ENCODE data around the gene RASGRF1.

RASGRF1 gene, protein sequence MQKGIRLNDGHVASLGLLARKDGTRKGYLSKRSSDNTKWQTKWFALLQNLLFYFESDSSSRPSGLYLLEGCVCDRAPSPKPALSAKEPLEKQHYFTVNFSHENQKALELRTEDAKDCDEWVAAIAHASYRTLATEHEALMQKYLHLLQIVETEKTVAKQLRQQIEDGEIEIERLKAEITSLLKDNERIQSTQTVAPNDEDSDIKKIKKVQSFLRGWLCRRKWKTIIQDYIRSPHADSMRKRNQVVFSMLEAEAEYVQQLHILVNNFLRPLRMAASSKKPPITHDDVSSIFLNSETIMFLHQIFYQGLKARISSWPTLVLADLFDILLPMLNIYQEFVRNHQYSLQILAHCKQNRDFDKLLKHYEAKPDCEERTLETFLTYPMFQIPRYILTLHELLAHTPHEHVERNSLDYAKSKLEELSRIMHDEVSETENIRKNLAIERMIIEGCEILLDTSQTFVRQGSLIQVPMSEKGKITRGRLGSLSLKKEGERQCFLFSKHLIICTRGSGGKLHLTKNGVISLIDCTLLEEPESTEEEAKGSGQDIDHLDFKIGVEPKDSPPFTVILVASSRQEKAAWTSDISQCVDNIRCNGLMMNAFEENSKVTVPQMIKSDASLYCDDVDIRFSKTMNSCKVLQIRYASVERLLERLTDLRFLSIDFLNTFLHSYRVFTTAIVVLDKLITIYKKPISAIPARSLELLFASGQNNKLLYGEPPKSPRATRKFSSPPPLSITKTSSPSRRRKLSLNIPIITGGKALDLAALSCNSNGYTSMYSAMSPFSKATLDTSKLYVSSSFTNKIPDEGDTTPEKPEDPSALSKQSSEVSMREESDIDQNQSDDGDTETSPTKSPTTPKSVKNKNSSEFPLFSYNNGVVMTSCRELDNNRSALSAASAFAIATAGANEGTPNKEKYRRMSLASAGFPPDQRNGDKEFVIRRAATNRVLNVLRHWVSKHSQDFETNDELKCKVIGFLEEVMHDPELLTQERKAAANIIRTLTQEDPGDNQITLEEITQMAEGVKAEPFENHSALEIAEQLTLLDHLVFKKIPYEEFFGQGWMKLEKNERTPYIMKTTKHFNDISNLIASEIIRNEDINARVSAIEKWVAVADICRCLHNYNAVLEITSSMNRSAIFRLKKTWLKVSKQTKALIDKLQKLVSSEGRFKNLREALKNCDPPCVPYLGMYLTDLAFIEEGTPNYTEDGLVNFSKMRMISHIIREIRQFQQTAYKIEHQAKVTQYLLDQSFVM (N-terminal part only)

GRCh38 chr15:79090487-79091203, at the start of gene RASGRF1:
Gene RASGRF1, minus strand, starts transcription at chr15:79090780. Its CDS starts 282 bp downstream, at chr15:79090498.
- TF ChIP-seq USF1 (IDR thresholded peaks at IDR 0.05), result peak; percentile 54; the same call in 1 of the 2 replicates
- TF ChIP-seq TEAD4 (IDR thresholded peaks at IDR 0.05), result no peak

DNA sequence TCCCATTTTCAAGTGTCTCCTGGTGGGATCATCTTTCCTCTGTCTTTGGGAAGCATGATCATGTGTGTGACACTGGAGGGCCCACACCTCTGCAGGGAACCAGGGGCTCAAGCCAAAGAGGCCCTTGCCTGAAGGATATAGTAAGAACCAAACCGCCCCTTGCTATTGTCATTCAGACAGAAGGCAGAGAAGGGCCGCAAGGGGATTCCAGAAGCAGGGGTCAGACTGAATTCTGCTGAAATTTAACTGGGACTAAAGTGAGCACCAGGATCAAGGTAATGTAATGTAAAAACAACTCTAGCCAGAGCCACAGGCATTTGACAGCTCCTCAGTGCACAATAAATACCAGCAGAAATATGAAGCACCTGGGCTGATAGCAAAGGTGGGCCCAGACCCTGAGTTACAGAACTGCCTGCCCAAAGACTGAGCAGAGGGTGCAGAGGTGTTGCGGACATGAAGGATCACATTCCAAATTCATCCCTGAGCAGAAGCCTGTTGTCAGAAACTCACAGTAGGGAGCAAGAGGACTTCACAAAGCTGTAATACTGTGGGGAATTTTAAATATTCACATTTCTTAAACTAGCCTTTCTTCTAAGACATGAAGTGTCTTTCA, 46.0 kb upstream of the RASGRF1 start:
- TF ChIP-seq TCF12 (IDR thresholded peaks at IDR 0.05; ENCODE audit: low read depth) (no peak), CEBPB (IDR thresholded peaks at IDR 0.05) (no peak), RAD21 (IDR thresholded peaks at IDR 0.05; ENCODE audit: low read depth) (no peak), TEAD4 (IDR thresholded peaks at IDR 0.05) (no peak), MAX (IDR thresholded peaks at IDR 0.05) (no peak), EP300 (IDR thresholded peaks at IDR 0.05; ENCODE audit: borderline replicate concordance) (no peak), CREB1 (IDR thresholded peaks at IDR 0.05; ENCODE audit: low read depth) (no peak), USF1 (IDR thresholded peaks at IDR 0.05) (no peak), FOXM1 (IDR thresholded peaks at IDR 0.05; ENCODE audit: borderline replicate concordance, low read depth) (no peak), EGR1 (IDR thresholded peaks at IDR 0.05) (no peak), TAF1 (IDR thresholded peaks at IDR 0.05; ENCODE audit: low read depth) (no peak), ZBTB7A (IDR thresholded peaks at IDR 0.05; ENCODE audit: low read depth) (no peak), YY1 (IDR thresholded peaks at IDR 0.05; ENCODE audit: low read depth) (no peak), NFIC (IDR thresholded peaks at IDR 0.05) (no peak)
- TF ChIP-seq, protein P1, sequence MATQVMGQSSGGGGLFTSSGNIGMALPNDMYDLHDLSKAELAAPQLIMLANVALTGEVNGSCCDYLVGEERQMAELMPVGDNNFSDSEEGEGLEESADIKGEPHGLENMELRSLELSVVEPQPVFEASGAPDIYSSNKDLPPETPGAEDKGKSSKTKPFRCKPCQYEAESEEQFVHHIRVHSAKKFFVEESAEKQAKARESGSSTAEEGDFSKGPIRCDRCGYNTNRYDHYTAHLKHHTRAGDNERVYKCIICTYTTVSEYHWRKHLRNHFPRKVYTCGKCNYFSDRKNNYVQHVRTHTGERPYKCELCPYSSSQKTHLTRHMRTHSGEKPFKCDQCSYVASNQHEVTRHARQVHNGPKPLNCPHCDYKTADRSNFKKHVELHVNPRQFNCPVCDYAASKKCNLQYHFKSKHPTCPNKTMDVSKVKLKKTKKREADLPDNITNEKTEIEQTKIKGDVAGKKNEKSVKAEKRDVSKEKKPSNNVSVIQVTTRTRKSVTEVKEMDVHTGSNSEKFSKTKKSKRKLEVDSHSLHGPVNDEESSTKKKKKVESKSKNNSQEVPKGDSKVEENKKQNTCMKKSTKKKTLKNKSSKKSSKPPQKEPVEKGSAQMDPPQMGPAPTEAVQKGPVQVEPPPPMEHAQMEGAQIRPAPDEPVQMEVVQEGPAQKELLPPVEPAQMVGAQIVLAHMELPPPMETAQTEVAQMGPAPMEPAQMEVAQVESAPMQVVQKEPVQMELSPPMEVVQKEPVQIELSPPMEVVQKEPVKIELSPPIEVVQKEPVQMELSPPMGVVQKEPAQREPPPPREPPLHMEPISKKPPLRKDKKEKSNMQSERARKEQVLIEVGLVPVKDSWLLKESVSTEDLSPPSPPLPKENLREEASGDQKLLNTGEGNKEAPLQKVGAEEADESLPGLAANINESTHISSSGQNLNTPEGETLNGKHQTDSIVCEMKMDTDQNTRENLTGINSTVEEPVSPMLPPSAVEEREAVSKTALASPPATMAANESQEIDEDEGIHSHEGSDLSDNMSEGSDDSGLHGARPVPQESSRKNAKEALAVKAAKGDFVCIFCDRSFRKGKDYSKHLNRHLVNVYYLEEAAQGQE (IDR thresholded peaks at IDR 0.05; ENCODE audit: low read depth), result no peak

- no peak for TF ChIP-seq USF1 (IDR thresholded peaks at IDR 0.05)
- no peak for TF ChIP-seq MAX (IDR thresholded peaks at IDR 0.05)
Measured at GRCh38 chr15:79133309-79133708, 42.7 kb upstream of the RASGRF1 start.

- TF ChIP-seq, protein P1 (IDR thresholded peaks at IDR 0.05; ENCODE audit: low read depth), result no peak
- TF ChIP-seq ZBTB7A (IDR thresholded peaks at IDR 0.05; ENCODE audit: low read depth), result no peak
- TF ChIP-seq TCF12 (IDR thresholded peaks at IDR 0.05; ENCODE audit: low read depth), result no peak
- no peak for TF ChIP-seq EGR1 (IDR thresholded peaks at IDR 0.05)
- TF ChIP-seq EP300 (IDR thresholded peaks at IDR 0.05; ENCODE audit: borderline replicate concordance), result no peak
- TF ChIP-seq RAD21 (IDR thresholded peaks at IDR 0.05; ENCODE audit: low read depth), result no peak
Measured at GRCh38 chr15:79132770-79133169, 42.2 kb upstream of the RASGRF1 start.
